IPS-20b (cell line): ENCODE measurements around the gene RNF169.
"Not testable (repeated sequence)": the region's sequence is repeated elsewhere in the genome, so short reads cannot be mapped to it uniquely, and the experiment has no call there.

Experiments used
- H3K27ac ChIP-seq: one replicate; pipeline ENCODE4 v1.5.1; 2013; ENCODE audit warnings: low read length
- H3K27me3 ChIP-seq: 2 replicates; pipeline ENCODE4 v1.6.1; 2013; ENCODE audit warnings: mild to moderate bottlenecking, low read length, inconsistent platforms; ENCODE audit not compliant: insufficient read depth
- H3K36me3 ChIP-seq: 2 replicates; pipeline ENCODE4 v1.6.1; 2013; ENCODE audit warnings: low read depth, mild to moderate bottlenecking, inconsistent platforms, low read length, moderate library complexity; ENCODE audit not compliant: insufficient read depth
- H3K4me1 ChIP-seq: 2 replicates; pipeline ENCODE4 v1.6.1; 2013; ENCODE audit warnings: mild to moderate bottlenecking, control low read depth, inconsistent platforms, low read length, moderate library complexity; ENCODE audit not compliant: insufficient read depth
- H3K4me3 ChIP-seq: 2 replicates; pipeline ENCODE4 v1.5.1; 2013; ENCODE audit warnings: mild to moderate bottlenecking, low read length, inconsistent platforms
- H3K9ac ChIP-seq: 2 replicates; pipeline ENCODE4 v1.6.1; 2013; ENCODE audit warnings: low read depth, mild to moderate bottlenecking, inconsistent platforms, low read length, moderate library complexity
- H3K9me3 ChIP-seq: 2 replicates; pipeline ENCODE4 v1.6.1; 2013; ENCODE audit warnings: mild to moderate bottlenecking, low read depth, low read length, inconsistent platforms; ENCODE audit not compliant: insufficient read depth

The RNF169 gene

GRCh38 chr11:74750598-74750997 lies 1.9 kb downstream of the RNF169 start:
- not testable (repeated sequence) for H3K9me3 ChIP-seq, H3K27ac ChIP-seq, H3K27me3 ChIP-seq, H3K4me3 ChIP-seq, H3K36me3 ChIP-seq, H3K9ac ChIP-seq
- H3K4me1 ChIP-seq: peaks cover 24% of the 10 kb centered on the region

- Histone ChIP-seq H3K27ac (no peak overlapping the region), H3K27me3 (no peaks in the 10 kb centered on the region), H3K9ac (no peak overlapping the region), H3K4me3 (no peak overlapping the region), H3K9me3 (no peaks in the 10 kb centered on the region), H3K4me1 (peaks cover 30% of the 10 kb centered on the region), H3K36me3 (no peaks in the 10 kb centered on the region)
Measured at GRCh38 chr11:74751303-74751702, 2.7 kb downstream of the RNF169 start.

GRCh38 chr11:74754507-74755252 lies 6.0 kb downstream of the RNF169 start:
- Histone ChIP-seq H3K27ac (peak overlapping the region; percentile 56), H3K36me3 (no peaks in the 10 kb centered on the region), H3K4me3 (peak overlapping the region; percentile 23), H3K9me3 (no peaks in the 10 kb centered on the region), H3K9ac (peak overlapping the region; percentile 39; the same call in 1 of the 2 replicates), H3K4me1 (peaks cover 22% of the 10 kb centered on the region), H3K27me3 (no peaks in the 10 kb centered on the region)

GRCh38 chr11:74755395-74755995 lies 6.8 kb downstream of the RNF169 start:
- Histone ChIP-seq H3K27me3 (no peaks in the 10 kb centered on the region), H3K27ac (no peak overlapping the region)

GRCh38 chr11:74756571-74756970 lies 7.9 kb downstream of the RNF169 start:
- Histone ChIP-seq H3K27ac (no peak overlapping the region), H3K9me3 (no peaks in the 10 kb centered on the region), H3K4me1 (peaks cover 22% of the 10 kb centered on the region), H3K27me3 (no peaks in the 10 kb centered on the region), H3K36me3 (no peaks in the 10 kb centered on the region), H3K4me3 (no peak overlapping the region), H3K9ac (no peak overlapping the region)

More at GRCh38 chr11:74755395-74755995, 6.8 kb downstream of the RNF169 start:
- H3K4me1 ChIP-seq: peaks cover 22% of the 10 kb centered on the region
- no peaks in the 10 kb centered on the region for H3K9me3 ChIP-seq
- H3K36me3 ChIP-seq: no peaks in the 10 kb centered on the region
- peak overlapping the region; percentile 23 for H3K4me3 ChIP-seq
- peak overlapping the region; percentile 39; the same call in 1 of the 2 replicates for H3K9ac ChIP-seq

- Histone ChIP-seq H3K27me3 (no peaks in the 10 kb centered on the region), H3K4me3 (no peak overlapping the region)
Measured at GRCh38 chr11:74766905-74767304, 18.3 kb downstream of the RNF169 start.

GRCh38 chr11:74768172-74768651 lies 19.6 kb downstream of the RNF169 start:
- not testable (repeated sequence) for H3K36me3 ChIP-seq, H3K27me3 ChIP-seq, H3K4me3 ChIP-seq, H3K9ac ChIP-seq, H3K27ac ChIP-seq, H3K4me1 ChIP-seq, H3K9me3 ChIP-seq

More at GRCh38 chr11:74766905-74767304, 18.3 kb downstream of the RNF169 start:
- Histone ChIP-seq H3K9me3 (no peaks in the 10 kb centered on the region), H3K27ac (no peak overlapping the region), H3K36me3 (no peaks in the 10 kb centered on the region), H3K9ac (no peak overlapping the region), H3K4me1 (no peaks in the 10 kb centered on the region)

GRCh38 chr11:74769055-74769707 lies 20.5 kb downstream of the RNF169 start:
- H3K4me3 ChIP-seq: no peak overlapping the region
- H3K9me3 ChIP-seq: no peaks in the 10 kb centered on the region
- H3K4me1 ChIP-seq: no peaks in the 10 kb centered on the region
- no peak overlapping the region for H3K27ac ChIP-seq
- no peaks in the 10 kb centered on the region for H3K36me3 ChIP-seq
- H3K9ac ChIP-seq: no peak overlapping the region
- no peaks in the 10 kb centered on the region for H3K27me3 ChIP-seq

GRCh38 chr11:74770456-74770855 lies 21.8 kb downstream of the RNF169 start:
- H3K27ac ChIP-seq: no peak overlapping the region

GRCh38 chr11:74771139-74771538 lies 22.5 kb downstream of the RNF169 start:
- no peaks in the 10 kb centered on the region for H3K36me3 ChIP-seq
- H3K4me1 ChIP-seq: no peaks in the 10 kb centered on the region
- H3K27ac ChIP-seq: no peak overlapping the region
- H3K27me3 ChIP-seq: no peaks in the 10 kb centered on the region
- no peak overlapping the region for H3K9ac ChIP-seq
- H3K9me3 ChIP-seq: no peaks in the 10 kb centered on the region
- no peak overlapping the region for H3K4me3 ChIP-seq

More at GRCh38 chr11:74770456-74770855, 21.8 kb downstream of the RNF169 start:
- Histone ChIP-seq H3K36me3 (no peaks in the 10 kb centered on the region), H3K9me3 (no peaks in the 10 kb centered on the region), H3K27me3 (no peaks in the 10 kb centered on the region), H3K9ac (no peak overlapping the region), H3K4me1 (no peaks in the 10 kb centered on the region), H3K4me3 (no peak overlapping the region)

- no peaks in the 10 kb centered on the region for H3K9me3 ChIP-seq
- H3K4me1 ChIP-seq: no peaks in the 10 kb centered on the region
- no peaks in the 10 kb centered on the region for H3K36me3 ChIP-seq
- H3K4me3 ChIP-seq: no peak overlapping the region
- H3K27me3 ChIP-seq: no peaks in the 10 kb centered on the region
- H3K9ac ChIP-seq: no peak overlapping the region
- no peak overlapping the region for H3K27ac ChIP-seq
Measured at GRCh38 chr11:74773476-74773875, 24.8 kb downstream of the RNF169 start.
